Choroid plexus epithelial cell (primary cell): ENCODE measurements around the gene GRIN3A.

ENCODE experiments used
- DNase-seq: peaks from one replicate; pipeline ENCODE4 v3.0.0-alpha.2; 2010; ENCODE audit warnings: low read depth
- H3K4me3 ChIP-seq: 2 replicates; pipeline ENCODE4 v1.5.1; 2011; ENCODE audit warnings: low read depth, mild to moderate bottlenecking, control low read depth, low read length, moderate library complexity
- CTCF ChIP-seq: conservative IDR thresholded peaks from 2 replicates; pipeline ENCODE4 v1.5.1; 2011; ENCODE audit warnings: low read depth, mild to moderate bottlenecking, control low read depth, inconsistent platforms, low read length, moderate library complexity

GRIN3A gene

GRCh38 chr9:101705135-101705661 lies 33.2 kb downstream of the GRIN3A start:
- H3K4me3 ChIP-seq: peak overlapping the region; percentile 34
- peak; percentile 34 for TF ChIP-seq CTCF
- DNase-seq: peak; percentile 19

- no peak for TF ChIP-seq CTCF
- DNase-seq: no peak
- H3K4me3 ChIP-seq: no peak overlapping the region
Measured at GRCh38 chr9:101702257-101702656, 36.2 kb downstream of the GRIN3A start.

GRCh38 chr9:101693546-101694336 lies 44.7 kb downstream of the GRIN3A start:
- DNase-seq: no peak
- TF ChIP-seq CTCF: no peak

GRCh38 chr9:101691657-101692056 lies 46.8 kb downstream of the GRIN3A start:
- H3K4me3 ChIP-seq: no peak overlapping the region
- DNase-seq: no peak
- no peak for TF ChIP-seq CTCF

More at GRCh38 chr9:101693546-101694336, 44.7 kb downstream of the GRIN3A start:
- H3K4me3 ChIP-seq: no peak overlapping the region

- TF ChIP-seq CTCF: no peak
- DNase-seq: no peak
- no peak overlapping the region for H3K4me3 ChIP-seq
Measured at GRCh38 chr9:101689039-101689438, 49.4 kb downstream of the GRIN3A start.

GRCh38 chr9:101684665-101685064 lies 53.8 kb downstream of the GRIN3A start:
- no peak for DNase-seq
- no peak for TF ChIP-seq CTCF
- H3K4me3 ChIP-seq: no peak overlapping the region

GRCh38 chr9:101683236-101683635 lies 55.2 kb downstream of the GRIN3A start:
- no peak for DNase-seq
- no peak for TF ChIP-seq CTCF
- no peak overlapping the region for H3K4me3 ChIP-seq
